GM18498 (cell line): ENCODE results near the gene ZNF24.

Source experiments
- ATAC-seq: cut with Tn5 transposase; IDR thresholded peaks from one replicate; pipeline ENCODE4 v1.9.1; 2021; ENCODE audit warnings: mild to moderate bottlenecking, moderate library complexity; ENCODE audit not compliant: unreplicated experiment

ZNF24 gene

DNA sequence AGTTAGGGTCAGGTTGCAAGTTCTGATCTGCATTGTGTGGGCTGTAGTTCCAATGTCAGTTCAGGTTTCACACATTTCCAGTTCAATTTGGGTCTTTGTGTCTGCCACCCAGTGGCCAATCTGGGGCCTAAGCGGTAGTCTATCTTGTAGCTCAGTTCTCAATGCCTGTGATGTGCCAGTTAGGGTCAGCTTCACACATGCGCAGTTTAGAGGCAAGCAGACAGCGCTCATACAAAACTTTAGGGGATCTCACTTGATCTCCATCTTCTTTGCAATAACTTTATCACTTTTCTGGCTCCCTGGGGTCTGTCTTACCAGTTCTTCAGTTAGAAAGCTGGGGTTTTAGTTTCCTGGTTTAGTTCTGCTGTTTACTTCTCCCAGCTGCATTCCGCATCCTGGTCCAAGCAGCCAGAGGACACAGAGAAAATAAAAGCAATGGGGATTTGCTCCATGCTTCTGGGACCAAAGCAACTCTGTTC is 11.0 kb upstream of the ZNF24 start:
- peak; percentile 100 for ATAC-seq

DNA sequence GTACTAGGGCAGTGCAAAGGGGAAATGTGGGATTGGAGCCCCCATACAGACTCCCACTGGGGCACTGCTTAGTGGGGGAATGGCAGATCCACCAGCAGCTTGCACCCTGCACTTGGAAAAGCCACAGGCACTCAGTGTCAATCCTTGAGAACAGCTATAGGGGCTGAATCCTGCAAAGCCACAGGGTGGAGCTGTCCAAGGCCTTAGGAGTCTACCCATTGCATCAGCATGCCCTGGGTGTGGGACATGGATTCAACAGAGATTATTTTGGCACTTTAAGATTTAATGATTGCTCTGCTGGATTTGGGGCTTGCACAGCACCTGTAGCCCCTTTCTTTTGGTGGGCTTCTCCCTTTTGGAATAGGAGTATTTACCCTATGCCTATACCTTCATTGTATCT is 8.6 kb upstream of the ZNF24 start:
- no peak for ATAC-seq

DNA sequence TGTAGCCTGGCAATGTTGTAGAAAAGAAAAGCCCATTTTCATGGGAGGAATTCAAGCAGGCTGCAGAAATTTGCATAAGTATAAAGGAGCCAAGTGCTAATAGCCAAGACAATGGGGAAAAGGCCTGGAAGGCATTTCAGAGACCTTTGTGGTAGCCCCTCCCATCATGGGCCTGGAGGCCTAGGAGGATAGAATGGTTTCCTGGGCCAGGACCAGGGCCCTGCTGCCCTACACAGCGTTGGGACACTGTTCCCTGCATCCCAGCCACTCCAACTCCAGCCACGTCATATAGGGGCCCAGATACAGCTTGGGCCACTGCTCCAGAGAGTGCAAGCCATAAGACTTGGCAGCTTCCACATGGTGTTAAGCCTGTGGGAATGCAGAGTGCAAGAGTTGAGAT is 8.1 kb upstream of the ZNF24 start:
- no peak for ATAC-seq

DNA sequence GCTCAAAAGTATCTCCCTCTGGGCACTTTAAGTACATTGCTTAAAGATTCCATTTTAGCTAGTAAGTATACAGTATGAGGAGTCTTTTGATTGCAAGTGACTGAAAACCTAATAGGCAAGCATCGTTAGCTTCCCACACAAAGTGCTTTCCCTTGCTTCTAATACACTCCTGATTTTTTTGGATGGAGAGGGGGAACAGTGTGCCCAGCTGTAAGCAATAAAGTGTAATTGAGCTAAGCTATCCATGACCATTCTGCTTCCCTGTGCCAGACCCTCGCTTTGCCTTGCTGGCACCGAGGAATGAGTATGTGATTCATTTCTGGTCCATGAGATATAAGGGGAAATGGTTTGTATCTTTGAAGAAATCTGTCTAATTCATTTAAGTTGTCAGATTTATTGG is 3.8 kb upstream of the ZNF24 start:
- no peak for ATAC-seq

DNA sequence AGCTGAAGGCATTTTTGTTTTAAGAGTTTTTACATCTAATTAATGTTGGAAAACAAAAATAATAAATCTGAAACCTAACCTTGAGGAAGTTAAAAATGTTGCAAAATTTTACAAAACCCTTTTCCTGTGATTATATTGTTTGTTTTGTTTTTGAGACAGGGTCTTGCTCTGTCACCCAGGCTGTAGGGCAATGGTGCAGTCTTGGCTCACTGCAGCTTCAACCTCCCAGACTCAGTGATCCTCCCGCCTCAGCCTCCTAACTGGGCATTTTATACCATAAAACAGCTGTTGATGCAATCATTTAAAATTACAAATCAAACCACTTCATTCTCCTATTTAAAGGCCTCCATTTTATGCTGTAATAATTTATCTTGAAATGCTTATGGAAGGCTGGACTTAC is 1.7 kb upstream of the ZNF24 start:
- no peak for ATAC-seq

DNA sequence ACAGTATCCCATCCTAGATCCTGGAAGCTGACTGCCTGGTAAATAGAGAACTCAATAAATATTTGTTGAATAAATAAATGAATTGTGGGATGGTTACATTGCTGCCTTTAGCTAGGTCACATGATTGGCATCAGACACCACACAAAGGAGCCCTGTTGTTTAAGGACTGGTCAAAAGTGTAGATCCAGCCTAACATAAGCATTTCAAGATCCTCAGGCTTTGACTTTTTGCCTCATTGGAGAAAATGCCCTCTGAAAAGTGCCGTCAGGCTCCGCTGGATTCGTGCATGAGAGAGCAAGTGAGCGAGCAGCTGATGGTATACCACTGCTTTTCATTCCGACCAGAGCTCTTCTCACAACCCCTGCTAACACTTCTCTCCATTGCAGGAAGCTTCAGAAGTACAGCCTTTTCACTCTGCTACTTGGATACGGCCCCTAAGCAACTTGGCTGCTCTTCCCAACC is 1.3 kb upstream of the ZNF24 start:
- ATAC-seq = no peak

DNA sequence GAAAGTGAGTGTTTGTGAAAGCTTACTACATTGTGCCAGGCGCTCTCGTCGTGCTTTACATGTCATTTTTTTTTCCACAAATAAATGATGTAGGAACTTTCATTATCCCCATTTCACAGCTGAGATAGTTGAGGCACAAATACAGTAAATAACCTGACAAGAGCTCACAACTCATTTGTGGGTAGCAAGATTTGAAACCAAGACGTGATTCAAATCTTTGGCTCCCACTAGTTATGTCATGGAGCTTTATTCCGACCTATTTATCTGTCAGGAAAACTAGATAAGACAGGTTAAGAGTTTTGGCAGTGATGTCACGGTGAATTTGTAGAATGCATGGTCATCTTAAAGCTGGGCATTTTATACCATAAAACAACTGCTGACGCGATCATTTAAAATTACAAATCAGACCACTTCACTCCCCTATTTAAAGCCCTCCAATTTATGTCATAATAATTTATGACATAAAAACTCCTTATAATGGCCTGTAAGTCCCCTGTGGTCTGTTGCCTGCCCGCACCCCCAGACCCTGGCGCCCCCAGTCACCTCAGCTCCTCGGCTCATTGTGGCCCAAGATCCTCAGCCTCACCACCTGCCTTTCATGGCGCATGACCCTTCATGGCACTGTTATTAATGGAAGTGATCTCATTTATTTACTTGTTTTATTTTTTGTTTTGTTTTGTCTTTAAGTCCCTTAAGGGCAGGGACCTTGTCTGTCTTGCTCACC is 678 bp upstream of the ZNF24 start:
- ATAC-seq = no peak

DNA sequence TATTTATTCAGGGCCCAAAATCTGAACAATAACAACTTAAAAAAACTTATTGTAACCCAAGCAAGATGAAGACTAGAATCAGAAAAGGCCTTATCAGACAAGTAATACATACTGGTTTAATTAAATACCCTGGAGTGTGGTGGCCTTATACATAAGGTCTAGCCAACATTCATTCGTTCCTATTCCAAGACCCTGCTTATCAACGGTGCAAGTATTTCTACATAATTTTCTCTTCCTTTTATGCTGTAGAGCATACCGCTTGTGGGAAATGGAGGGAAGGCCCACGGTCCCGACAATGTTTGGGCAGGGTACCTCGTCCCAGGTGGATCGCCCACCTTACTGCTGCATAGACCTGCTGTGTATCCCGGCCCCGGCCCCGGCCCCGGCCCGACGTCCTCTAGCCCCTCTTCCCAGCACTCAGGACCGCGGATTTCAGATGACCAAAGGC is 708 bp downstream of the ZNF24 start:
- no peak for ATAC-seq

DNA sequence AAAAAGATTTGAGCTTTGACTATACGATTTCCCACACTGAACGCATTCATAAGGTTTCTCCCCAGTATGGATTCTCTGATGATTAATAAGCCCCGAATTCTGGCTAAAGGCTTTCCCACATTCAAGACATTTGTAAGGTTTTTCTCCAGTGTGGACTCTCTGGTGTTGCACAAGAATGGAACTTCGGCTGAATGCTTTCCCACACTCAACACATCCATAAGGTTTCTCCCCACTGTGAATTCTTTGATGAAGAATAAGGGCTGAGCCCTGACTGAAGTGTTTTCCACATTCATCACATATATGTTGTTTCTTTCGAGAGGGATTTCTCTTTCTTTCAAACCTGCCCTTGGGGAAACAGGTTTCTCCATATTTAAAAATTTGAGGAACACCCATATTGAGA is 6.9 kb downstream of the ZNF24 start:
- ATAC-seq = no peak

DNA sequence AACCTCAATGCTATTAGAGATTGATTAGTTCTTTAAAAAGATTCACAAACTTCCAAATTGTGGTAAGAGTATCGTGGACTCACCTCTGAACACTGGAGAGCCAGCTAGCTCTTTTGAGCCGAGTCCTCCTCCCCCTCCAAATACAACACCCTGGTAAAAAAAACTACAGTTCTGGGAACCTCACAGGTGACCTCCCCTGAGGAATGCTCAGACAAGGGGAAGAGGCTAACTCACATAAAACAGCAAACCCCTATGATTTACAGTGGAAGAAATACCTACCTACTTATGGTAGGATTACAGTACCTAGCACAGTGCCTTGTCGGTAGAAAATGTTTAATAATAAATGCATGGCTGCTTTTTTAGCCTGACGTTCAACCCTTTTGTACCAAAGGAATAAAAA is 8.4 kb downstream of the ZNF24 start:
- ATAC-seq = no peak

DNA sequence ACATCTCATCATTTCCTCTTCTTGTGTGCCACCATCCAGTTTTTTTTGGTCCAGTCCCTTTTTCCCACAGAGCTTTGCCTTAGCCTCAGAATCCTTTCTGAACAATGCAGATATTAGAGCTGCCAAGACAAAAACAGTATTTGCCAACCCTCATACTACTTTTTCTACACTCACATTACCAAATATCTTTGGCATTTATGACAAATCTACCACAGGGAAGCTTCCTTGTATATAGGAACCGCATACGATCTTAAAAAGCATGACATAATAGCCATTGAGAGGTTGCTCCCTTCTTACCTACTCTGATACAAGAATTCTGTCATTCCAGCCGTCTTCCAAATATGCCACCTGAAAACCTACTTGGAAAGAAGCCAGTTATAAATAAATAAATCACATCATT is 9.4 kb downstream of the ZNF24 start:
- ATAC-seq = no peak

DNA sequence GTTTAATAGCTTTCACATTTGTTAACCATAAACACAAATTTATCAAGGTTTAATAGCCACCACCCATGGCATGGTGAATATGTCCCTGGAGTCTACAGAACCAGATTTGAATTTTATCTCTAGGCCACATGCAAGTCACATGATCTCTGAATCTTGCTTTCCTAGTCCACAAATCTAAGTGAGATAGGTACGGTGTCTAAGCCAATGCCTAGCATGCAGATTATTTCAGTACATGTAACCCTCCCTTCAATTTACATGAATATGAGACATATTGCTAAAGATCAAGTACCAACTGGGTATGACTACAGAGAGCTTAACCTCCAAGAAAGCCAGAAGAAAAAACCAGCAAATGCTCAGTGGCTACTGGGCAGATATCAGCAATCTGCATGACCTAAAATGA is 10.0 kb downstream of the ZNF24 start:
- ATAC-seq = no peak

DNA sequence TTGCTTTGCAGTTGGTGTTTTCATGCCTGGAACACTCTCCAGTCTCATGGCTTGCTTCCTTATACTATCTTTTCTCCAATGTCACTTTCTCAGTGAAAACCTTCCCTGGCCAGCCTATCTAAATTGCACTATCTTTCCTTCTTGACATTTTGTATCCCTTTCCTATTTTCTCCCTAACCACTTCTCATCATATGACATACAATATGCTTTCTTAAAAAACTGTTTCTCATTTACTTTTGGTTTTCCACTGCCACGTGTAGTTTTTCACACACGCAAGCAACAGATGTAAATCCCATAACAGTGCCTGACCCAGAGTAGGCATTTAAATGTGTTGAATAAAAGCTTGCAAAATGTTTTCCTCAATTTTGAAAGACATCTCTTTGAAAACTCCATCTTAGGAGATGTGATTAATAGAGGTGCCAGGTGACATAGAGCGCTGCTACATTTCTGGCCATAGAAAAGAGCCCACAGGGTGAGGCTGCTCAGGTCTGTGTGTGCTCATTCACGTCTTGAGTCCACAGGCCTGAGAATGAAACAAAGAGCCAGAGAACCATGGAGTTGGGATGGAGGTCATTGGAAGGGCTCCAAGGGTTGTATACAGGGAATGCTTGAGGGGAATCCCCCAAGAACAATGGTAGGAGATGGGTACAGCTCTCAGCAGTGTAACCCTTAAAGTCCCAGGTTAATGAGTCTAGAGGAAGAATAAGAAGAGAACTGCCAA is 12.7 kb downstream of the ZNF24 start:
- no peak for ATAC-seq

DNA sequence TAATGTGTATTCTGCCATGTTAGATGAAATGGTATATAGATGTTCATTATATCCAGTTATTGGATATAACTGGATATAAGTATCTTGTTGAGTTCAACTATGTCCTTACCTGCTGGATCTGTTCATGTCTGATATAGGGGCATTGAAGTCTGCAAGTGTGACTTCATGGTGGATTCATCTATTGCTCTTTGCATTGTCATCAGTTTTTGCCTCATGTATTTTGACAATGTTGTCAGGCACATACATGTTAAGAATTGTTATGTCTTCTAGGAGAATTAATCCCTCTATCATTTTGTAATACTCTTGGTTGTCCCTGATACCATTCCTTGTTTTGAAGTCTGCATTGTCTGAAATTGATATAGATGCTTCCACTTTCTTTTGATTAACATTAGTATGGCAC is 15.4 kb downstream of the ZNF24 start:
- no peak for ATAC-seq

DNA sequence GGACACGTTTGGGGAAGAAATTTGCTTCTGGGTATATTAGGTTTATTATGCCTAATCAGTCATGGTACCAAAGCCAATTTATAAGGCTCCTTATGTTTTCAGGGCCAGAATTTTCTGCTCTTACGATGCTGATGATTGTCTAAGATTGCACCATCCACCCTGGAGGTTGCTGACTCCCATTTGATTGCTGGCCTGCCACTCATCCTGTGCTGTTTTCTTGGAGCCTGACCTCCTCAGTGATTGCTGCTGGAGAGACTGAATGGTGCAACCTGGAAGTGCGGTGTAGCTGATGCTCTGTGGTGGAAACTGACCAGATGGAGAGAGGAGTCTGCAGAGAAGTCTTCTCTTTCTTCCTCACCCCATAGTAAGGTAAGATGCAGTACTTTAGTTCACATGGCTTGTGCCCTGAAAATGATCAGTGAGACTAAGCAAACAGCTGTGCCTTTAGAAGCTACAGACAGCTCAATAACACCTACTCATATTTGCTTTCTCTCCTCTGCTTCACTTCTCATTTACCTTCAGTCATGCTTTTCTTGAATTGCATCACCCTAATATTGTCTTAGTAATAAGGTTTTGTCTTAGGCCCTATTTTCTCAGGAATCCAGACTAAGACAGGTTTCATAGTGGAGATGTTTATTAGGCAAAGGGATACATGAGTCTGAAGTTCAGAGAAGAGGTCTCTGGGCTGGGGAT is 17.4 kb downstream of the ZNF24 start:
- ATAC-seq = no peak

DNA sequence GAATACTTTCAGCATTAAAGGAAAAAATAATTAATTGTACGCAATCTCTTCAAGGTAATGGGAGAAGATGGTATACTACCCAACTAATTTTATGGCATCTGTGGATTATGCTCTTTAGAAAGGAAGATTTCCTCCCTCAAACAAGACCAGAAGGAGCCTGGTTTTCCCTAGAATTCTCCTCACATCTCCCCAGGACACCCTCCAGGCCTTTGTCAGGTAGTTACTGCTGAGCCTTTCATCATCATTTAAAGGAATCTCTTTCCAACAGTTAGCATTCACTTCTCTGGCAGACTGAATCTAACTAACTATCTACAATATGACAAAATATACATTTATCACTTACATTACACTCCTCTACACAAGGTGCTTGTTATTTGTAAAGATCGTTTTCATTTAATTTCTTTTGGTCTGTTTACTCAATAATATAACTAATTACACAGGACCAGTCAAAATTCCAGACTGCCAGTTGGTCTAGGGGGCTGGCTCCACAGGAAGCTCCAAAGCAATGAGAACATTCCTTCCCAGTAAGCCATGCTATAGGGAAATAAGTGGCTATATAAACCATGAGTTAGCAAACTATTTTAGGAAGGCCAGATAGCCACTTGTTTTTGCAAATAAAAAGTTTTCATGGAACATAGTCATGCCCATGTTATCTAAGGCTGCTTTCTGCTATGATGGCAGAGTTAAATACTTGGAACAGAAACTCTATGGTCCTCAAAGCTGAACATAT is 19.1 kb downstream of the ZNF24 start:
- ATAC-seq = no peak

DNA sequence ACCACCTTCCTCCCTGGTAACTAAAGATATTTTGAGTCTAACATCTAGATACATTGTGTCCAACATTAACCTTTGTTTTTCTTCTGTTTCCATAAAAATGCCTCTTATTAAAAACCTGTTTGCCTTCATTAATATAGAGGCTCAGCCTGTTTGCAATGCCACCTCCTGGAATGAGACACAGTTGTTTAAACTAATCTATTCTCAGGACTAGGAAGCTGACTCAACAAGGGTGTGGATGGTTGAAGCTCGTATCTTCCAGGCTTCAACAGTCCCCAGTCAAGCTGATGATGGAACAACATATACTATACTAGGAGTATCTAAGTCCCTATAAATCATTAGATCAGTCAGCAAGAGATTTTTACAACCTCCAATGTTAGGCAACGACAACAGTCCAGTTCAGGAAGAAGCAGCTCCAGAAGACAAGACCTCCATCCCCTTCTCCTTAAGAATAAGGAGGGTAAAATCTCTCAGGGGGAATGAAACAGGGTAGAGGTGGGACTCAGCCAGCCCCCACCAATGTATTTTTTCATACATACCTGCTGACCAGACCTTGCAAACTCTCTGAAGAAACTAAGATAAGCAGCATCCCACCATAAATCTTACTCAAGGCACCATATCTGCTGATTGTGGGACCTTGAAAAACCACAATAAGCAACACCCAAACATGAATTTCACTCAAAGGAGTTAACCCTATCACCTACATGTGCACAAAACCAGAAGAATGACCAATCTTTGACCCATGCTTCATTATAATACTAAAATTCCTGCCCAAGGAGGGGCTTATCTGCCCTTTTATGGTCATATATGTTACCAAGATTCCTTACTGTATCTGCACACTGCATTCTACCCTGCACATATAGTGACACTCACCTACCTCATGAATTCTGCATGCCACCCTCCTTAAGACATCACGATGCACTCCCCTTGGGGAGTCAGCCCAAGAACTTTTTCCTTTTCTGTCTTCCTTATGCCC is 21.4 kb downstream of the ZNF24 start:
- no peak for ATAC-seq

DNA sequence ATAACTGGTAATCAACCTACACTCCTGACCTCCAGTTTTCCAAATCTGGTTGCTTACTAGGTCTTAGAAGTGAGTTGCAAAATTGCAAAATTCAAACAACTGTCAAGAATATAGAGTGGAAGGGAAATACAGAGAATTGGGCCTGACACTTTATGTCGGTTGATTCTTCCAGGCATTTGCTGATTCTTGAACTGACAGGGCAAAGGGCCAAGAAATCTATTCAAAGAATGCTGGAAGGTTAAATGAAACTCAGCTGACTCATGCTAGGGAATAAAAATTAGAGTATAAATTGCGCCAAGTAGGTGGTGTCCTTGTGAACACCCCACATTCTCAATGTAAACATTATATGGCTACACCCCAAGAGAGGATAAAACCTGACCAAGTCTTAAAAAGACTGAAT is 32.7 kb downstream of the ZNF24 start:
- no peak for ATAC-seq

DNA sequence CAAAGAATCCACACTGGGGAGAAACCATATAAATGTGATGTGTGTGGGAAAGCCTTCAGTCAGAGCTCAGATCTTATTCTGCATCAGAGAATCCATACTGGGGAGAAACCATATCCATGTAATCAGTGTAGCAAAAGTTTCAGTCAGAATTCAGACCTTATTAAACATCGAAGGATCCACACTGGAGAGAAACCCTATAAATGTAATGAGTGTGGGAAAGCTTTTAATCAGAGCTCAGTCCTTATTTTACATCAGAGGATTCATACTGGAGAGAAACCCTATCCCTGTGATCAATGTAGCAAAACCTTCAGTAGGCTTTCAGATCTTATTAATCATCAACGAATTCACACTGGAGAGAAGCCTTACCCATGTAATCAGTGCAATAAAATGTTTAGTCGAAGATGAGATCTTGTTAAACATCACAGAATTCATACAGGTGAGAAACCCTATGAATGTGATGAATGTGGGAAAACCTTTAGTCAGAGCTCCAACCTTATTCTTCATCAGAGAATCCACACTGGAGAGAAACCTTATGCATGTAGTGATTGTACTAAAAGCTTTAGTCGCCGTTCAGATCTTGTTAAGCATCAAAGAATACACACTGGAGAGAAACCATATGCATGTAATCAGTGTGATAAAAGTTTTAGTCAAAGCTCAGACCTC is 37.5 kb downstream of the ZNF24 start:
- no peak for ATAC-seq
